NT2/D1 (cell line): Measurements from ENCODE around the gene APP.

Source experiments
- DNase-seq: peaks from one replicate; pipeline ENCODE4 v3.0.0-alpha.2; 2011; ENCODE audit warnings: low read depth, low spot score
- H3K27me3 ChIP-seq: 2 replicates; pipeline ENCODE4 v1.6.0; 2011; ENCODE audit warnings: mild to moderate bottlenecking; ENCODE audit not compliant: insufficient read length, insufficient read depth
- H3K36me3 ChIP-seq: 2 replicates; pipeline ENCODE4 v1.6.1; 2011; ENCODE audit warnings: mild to moderate bottlenecking, low read length, mixed read lengths; ENCODE audit not compliant: insufficient read depth, insufficient read length
- H3K4me1 ChIP-seq: 2 replicates; pipeline ENCODE4 v1.5.1; 2011; ENCODE audit not compliant: insufficient read depth, insufficient read length
- H3K4me3 ChIP-seq: 2 replicates; pipeline ENCODE4 v1.5.1; 2011; ENCODE audit warnings: low read depth; ENCODE audit not compliant: insufficient read length
- H3K9ac ChIP-seq: 2 replicates; pipeline ENCODE4 v1.6.0; 2011; ENCODE audit warnings: low read depth; ENCODE audit not compliant: insufficient read length
- H3K9me3 ChIP-seq: 2 replicates; pipeline ENCODE4 v1.5.1; 2011; ENCODE audit warnings: mild to moderate bottlenecking, low read length; ENCODE audit not compliant: insufficient read depth
- SUZ12 ChIP-seq: IDR thresholded peaks from 2 replicates; pipeline ENCODE4 v1.6.1; 2011; ENCODE audit not compliant: insufficient read length, insufficient read depth; ENCODE audit errors: extremely low read depth
- YY1 ChIP-seq: IDR thresholded peaks from 2 replicates; pipeline ENCODE4 v1.6.1; 2011; ENCODE audit not compliant: insufficient read length, insufficient read depth
- ZNF274 ChIP-seq: IDR thresholded peaks from 2 replicates; pipeline ENCODE4 v1.6.1; 2011; ENCODE audit warnings: mild to moderate bottlenecking, low read depth, low read length

Gene APP

DNA sequence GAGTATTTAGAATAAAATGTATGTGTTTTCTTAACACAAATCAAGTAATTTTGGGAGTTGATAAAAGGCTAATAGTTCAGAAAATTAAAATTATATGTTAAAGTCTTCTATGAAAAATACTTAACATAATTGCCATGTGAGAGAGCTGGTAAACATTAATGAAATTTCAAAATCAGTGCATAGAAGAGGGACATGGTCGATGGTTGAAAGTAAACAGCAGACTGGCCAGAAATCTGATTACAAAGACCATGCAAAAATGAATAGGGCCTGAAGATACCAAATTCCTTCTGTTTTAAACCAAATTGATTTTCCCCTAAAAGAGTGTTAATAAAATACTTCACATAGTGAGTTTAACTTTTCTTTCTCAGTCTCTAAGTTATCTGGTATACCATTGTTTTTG is 307.5 kb downstream of the APP start:
- H3K4me1 ChIP-seq: no peaks in the 10 kb centered on the region
- H3K36me3 ChIP-seq: no peaks in the 10 kb centered on the region
- no peak for DNase-seq

GRCh38 chr21:25862596-25862995 is 308.0 kb downstream of the APP start:
- DNase-seq: peak; percentile 50
- H3K36me3 ChIP-seq: no peaks in the 10 kb centered on the region
- no peaks in the 10 kb centered on the region for H3K27me3 ChIP-seq
- H3K9ac ChIP-seq: no peak overlapping the region
- H3K9me3 ChIP-seq: no peaks in the 10 kb centered on the region
- TF ChIP-seq ZNF274: no peak
- TF ChIP-seq SUZ12: no peak
- no peak for TF ChIP-seq YY1
- no peaks in the 10 kb centered on the region for H3K4me1 ChIP-seq
- no peak overlapping the region for H3K4me3 ChIP-seq

More for the DNA sequence above, 307.5 kb downstream of the APP start:
- H3K9ac ChIP-seq: no peak overlapping the region
- H3K9me3 ChIP-seq: no peaks in the 10 kb centered on the region
- no peak overlapping the region for H3K4me3 ChIP-seq
- H3K27me3 ChIP-seq: no peaks in the 10 kb centered on the region
- no peak for TF ChIP-seq SUZ12
- no peak for TF ChIP-seq YY1
- TF ChIP-seq ZNF274: no peak

GRCh38 chr21:25862112-25862511 is 308.5 kb downstream of the APP start:
- no peaks in the 10 kb centered on the region for H3K27me3 ChIP-seq
- no peaks in the 10 kb centered on the region for H3K9me3 ChIP-seq
- no peaks in the 10 kb centered on the region for H3K36me3 ChIP-seq
- no peak for DNase-seq
- H3K4me3 ChIP-seq: no peak overlapping the region
- H3K9ac ChIP-seq: no peak overlapping the region
- no peak for TF ChIP-seq ZNF274
- no peak for TF ChIP-seq YY1
- no peak for TF ChIP-seq SUZ12
- H3K4me1 ChIP-seq: no peaks in the 10 kb centered on the region

DNA sequence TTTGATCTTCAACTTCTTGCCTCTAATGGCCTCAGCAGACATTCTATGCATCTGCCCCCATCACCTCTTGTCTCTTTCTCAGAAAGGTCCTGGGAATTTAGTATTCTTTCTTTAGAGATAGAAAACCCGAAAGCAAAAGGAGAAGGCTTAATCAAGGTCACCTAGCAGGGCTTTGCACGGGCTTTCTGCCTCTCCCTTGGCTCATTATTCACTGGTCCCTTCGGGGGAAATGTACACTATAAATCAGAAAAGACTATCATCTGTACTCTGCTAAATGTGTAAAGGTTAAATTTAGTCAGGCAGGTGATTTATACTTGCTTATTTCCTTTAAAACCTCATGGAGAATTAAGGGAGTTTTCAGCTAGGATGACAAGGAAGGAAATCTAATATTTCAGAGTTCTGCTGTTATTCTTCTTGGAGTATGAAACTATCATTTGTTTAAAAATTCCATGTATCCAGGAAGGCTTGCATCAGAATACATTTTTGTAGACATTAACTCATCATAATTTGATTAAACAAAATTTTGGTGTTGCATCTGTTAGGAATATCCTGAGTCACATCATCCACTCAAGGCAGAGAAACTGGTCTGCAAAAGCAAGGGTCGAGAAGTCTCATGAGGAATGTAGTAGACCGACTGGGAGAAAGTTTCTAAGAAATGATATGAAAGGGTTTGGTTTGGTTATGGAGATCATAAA is 311.2 kb downstream of the APP start:
- no peaks in the 10 kb centered on the region for H3K9me3 ChIP-seq
- no peak overlapping the region for H3K4me3 ChIP-seq
- no peaks in the 10 kb centered on the region for H3K36me3 ChIP-seq
- TF ChIP-seq ZNF274: no peak
- no peak for TF ChIP-seq SUZ12
- TF ChIP-seq YY1: no peak
- H3K27me3 ChIP-seq: no peaks in the 10 kb centered on the region
- H3K9ac ChIP-seq: no peak overlapping the region
- H3K4me1 ChIP-seq: no peaks in the 10 kb centered on the region
- DNase-seq: no peak

- DNase-seq: no peak
- Histone ChIP-seq H3K9me3 (no peaks in the 10 kb centered on the region), H3K4me1 (no peaks in the 10 kb centered on the region), H3K9ac (no peak overlapping the region), H3K4me3 (no peak overlapping the region), H3K27me3 (no peaks in the 10 kb centered on the region), H3K36me3 (no peaks in the 10 kb centered on the region)
- no peak for TF ChIP-seq YY1
- TF ChIP-seq ZNF274: no peak
- no peak for TF ChIP-seq SUZ12
These were observed 312.2 kb downstream of the APP start for GRCh38 chr21:25858325-25858724.

DNA sequence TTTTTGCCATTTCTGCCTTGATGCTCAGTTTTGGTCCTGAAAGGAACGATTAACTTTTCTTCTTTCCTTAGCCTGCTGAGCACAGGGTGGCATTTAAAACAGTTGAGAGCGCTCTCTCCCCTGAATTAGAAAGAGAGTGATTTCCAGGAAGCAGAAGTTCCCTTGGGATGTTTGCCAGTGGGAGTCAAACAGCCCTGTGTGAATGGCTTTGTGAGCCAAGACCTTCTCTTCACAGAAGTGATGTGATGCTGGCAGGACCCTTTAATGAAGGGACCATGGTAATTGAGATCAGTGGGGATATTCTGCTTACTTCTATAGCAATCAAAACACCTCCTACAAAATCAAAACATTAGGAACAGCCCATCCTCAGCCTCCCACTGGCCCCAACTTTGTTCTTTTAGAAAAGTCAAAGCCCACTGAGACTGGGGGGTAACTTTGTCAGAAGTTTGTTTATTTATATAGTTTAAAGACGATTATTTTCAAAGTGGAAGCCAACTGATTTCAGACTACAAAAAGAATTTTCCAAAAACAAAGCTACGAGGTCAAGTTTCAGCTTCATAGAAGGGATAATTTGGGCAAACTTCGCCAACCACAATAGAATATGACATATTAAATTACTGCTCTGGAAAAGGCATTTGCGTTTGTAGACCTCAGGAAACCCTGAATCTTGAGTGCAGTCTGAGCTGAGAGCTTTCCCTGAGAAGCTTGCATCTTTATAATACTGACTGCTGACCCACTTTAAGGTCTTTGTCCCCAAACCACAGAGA is 313.1 kb downstream of the APP start:
- TF ChIP-seq YY1 (no peak), ZNF274 (no peak), SUZ12 (no peak)
- Histone ChIP-seq H3K9ac (no peak overlapping the region), H3K4me1 (no peaks in the 10 kb centered on the region), H3K36me3 (no peaks in the 10 kb centered on the region), H3K9me3 (no peaks in the 10 kb centered on the region), H3K4me3 (no peak overlapping the region), H3K27me3 (no peaks in the 10 kb centered on the region)
- DNase-seq: no peak

DNA sequence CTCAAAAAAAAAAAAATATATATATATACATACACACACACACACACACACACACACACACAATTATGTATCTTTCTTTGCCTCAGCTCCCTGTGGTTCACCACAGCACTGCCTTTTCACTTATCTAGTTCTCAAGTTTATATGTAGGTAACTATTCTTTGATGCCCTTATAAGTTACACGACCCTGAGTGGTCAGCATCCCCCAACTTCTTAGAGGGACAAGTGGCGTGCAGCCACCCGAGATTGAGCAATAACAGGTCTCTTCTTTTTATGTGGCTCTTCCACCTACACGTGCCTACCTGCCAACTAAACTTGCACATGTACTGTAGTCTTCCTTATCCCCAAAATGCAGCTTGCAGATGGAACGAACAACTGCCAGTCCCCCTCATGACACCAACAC is 315.0 kb downstream of the APP start:
- H3K4me3 ChIP-seq: no peak overlapping the region
- no peaks in the 10 kb centered on the region for H3K4me1 ChIP-seq
- H3K9me3 ChIP-seq: no peaks in the 10 kb centered on the region
- DNase-seq: no peak
- H3K27me3 ChIP-seq: no peaks in the 10 kb centered on the region
- no peaks in the 10 kb centered on the region for H3K36me3 ChIP-seq
- TF ChIP-seq SUZ12 (no peak), ZNF274 (no peak), YY1 (no peak)
- no peak overlapping the region for H3K9ac ChIP-seq
